GM21576 (cell line): ENCODE data around the gene SLIT3.

ENCODE experiments used
- ATAC-seq: cut with Tn5 transposase; IDR thresholded peaks from one replicate; pipeline ENCODE4 v1.9.1; 2021; ENCODE audit warnings: mild to moderate bottlenecking, moderate library complexity; ENCODE audit not compliant: unreplicated experiment

Gene SLIT3

DNA sequence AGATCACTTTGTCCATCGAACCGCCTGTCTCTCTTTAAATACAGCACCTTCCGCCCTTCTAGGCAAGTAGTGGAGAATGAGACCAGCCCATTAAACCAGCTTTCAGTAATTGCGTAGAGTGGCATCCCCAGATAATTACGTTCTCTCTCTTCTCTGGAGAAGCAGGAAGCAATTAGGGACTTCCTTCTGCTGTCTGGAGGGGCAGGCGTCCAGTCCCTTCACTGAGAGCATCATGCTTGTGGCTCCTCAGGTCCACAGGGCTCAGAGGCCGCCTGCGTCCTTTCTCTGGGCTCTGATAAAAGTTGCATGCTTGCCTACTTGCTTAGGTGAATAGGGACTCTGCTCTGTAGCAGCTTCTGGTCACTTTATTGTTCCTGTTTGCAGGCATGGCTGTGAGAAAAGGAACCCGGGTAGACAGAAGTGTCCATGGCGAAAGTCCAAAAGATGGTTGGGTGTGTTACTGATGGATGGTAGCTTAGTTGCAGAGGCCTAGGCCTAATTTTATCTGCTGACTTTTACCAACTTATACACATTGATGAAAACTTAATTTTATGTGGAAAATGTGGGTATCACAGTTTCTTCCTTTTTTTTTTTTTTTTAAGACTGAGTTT, 422.7 kb downstream of the SLIT3 start:
- no peak for ATAC-seq

DNA sequence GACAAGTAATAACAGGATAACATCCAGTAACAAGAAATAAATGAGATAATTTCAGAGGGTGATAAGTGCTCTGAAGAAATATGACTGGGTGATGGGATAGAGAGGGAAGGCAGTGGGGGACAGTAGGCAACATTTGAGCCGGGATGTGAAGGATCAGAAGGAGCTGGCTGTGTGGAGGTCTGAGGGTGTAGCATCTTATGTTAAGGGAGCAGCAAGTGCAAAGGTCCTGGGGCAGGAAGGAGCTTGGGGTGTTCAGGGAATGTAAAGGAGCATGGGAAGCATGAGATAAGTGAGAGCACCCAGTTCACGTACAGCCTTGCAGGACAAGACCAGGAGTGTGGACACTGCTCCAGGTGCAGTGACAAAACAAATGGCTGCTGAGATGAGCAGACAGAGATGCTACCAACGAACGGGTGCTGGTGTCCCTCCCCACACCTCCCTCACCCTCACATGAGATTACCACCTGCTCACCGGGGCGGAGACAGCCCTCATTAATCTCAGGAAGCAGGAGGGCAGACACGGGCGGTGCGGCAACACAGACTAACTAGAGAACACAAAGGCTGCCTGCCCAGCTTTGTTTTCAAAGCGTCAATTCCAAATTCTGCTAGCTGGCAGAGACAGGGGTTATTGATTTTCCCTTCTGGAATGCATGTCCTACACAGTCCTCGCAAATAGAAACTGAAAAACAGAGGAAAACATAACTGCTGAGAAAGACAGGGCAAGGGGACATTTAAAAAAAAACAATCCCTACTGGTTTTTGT, 423.6 kb downstream of the SLIT3 start:
- no peak for ATAC-seq

DNA sequence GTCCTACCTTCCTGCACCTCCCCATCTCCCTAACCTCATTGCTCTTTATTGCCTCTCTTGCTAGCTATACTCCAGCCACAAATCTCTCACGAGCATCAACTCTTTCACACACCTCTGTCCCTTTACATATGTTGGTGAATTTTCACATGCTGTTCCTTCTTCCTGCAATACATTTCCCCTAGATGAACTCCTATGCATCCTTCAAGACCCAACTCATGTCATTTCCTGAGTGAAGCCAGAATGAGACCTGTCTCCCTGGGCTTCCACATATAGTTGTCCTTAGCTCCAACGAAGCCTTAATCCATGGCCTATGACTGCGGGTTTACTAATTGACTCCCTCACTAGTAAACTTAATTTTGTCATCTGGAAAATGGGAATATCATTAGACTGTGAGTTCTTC, 424.5 kb downstream of the SLIT3 start:
- ATAC-seq: no peak

DNA sequence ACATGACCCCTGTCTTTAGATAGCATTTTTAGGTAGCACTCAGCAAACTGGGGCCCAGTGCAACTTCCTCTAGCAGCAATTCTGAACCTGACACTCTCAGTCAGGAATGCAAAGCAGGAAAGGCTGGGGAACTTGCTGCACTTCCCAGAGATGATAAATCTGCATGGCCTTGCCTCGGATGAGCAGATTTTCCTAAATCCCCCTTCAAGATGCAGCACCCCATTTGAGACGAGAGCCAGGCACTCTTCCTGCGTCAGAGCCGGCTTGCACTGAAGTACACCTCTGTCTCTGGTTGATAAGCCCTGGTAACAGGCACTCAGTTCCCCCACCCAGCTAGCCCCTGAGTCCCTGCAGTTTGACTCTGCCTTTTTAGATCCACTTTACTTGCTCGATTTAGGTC, 425.1 kb downstream of the SLIT3 start:
- no peak for ATAC-seq

DNA sequence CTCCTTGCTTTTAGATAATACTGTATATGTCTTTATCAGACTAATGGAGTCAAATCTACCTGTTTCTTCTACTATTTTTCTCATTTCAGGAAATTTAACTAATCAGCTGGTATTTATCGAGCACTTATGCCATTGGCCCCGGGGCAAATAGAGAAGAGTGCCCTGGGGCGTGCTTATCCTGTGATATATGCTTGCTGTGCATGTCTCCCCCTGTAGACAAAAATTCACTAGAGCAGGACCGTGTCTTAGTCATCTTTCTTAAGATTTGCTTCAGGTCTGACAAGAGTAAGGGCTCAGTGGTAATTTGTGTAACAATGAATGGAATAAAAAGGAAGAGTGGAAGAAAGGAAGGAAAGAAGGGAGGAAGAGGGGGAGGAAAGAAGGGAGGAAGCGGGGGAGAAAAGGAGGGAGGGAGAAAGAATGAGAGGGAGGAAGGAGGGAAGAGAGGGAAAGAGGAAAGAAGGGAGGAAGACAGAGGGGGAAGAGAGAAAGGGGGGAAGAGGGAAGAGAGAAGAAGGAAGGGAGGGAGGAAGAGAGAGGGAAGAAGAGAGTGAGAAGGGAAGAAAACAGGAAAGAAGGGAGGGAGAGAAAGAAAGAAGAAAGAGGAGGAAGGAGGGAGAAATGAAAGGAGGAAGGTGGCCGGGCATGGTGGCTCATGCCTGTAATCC, 426.1 kb downstream of the SLIT3 start:
- no peak for ATAC-seq

DNA sequence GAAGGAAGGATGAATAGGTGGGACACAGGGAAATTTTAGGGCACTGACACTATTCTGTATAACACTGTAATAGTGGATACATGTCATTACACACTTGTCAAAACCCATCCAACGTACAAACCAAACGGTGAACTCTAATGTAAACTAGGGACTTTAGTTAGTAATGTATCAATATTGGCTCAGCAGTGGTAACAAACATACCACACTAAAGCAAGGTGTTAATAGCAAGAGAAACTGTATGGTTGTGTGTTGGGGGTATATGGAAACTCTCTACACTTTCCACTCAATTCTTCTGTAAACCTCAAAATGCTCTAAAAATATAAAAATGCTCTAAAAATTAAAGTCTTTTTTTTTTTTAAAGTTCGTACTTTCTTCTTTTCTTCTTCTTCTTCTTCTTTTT, 428.7 kb downstream of the SLIT3 start:
- no peak for ATAC-seq

DNA sequence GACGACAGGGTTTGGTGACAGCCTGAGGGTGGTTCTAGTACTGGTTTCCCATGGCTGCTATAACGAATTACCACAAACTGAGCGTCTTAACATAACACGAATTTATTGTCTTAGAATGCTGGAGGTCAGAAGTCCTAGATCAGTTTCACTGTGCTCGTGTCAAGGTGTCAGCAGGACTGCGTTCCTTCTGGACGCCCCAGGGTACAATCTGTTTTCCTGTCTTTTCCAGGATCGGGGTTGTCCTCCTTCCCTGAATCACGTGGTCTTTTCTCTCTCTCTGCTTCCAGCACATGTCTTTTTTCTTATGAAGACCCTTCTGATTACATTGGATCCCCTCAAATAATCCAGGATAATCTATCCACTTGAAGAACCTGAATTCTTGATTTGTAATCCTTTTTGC, 430.0 kb downstream of the SLIT3 start:
- ATAC-seq: no peak

DNA sequence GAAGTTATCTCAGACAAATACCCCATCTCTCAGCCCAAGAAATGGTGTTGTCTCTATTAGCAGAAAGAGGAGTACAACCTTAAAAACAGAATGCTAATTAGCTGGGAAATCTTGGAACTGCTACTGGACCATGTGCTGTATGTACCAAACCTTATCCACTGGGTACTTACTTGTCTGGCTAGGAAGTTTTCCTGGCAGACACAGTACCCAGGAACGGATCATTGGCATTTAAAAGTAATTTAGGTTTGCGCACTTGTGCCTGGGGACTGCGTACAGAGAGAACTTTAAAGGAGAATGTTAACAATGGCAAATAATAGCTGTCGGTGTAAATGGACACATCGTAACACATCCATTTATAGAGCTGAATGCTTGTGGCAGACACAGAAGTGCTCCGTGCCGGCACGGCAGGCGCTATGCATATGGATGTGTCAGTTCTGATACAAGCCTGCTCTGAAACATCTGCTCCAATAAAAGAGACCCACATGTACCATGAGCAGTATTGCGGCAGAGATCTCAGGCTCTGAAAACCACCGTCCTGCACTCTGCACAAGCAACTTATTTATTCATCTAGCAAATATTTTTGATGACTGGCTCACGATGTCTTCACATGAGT, 431.2 kb downstream of the SLIT3 start:
- ATAC-seq: no peak

DNA sequence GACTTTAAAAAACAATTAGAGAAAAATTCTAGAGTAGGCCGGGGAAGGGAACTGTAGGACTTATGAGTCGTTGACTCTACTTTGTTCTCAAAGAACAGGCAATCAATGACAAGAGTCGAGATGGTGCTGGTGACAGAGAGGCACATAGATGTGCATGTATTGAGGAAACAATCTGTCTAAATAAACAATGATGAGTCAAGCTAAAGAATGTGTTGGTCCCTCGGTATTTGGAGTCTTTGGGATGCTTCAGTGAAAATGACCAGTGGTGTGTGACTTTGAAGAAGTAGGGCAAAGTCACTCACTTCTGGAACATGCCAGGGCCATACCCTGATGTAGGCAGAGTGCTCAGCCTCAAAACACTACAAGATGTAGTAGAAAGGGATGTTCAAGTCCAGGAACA, 433.7 kb downstream of the SLIT3 start:
- ATAC-seq: no peak

DNA sequence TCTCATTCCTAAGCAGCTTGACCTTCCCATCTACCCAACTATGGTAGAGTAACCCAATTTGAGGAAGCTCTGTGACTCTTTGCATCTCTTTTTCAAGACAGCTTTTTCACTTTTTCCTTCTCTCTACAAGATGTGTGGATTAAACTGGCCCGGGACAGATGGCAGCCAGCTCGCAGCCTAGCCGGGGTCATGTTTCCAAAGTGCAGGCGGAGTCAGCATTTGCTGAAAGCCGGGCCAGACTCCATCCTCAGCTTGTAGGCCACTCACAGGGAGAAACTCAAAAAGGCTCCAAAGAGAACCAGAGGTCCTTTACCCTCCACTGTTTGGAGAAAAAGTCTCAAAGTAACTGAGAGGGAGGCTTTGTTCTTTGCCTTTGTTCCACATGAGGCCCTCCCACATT, 435.0 kb downstream of the SLIT3 start:
- no peak for ATAC-seq

DNA sequence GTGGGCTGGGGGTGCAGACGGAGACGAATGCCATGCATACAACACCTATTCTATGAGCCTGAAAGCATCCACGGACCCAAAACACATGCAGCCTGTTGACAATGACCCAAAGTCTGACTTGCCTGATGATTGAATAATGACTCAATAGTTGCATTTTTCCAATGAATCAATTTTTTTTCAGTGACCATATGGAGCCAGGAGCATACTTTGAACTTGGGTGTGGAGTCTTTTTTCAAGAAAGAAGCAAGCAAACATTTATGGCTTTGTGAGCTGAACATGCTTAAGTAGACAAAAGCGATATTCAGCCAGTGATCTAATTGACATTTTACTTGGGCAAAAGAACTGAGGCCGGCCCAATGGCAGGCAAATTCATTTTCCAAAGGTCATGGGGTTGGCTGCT, 437.9 kb downstream of the SLIT3 start:
- no peak for ATAC-seq

DNA sequence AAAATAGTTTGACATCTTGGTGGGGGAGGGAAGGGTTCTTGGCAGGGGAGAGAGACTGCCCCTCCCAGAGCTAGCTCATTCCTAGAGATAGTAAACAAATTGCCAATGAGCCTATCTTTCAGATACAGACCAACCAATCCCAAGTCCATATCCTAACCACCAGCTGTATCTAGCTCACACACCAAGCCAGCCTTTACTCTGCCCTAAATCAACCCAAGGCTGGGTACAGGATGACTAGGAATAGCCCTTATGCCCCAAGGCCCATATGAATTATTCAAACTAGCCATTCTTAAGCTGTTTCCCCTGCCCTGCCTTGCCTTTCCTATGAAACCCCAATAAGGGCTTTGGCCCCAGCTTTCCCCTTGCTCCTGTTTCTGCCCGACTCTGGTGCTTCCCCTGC, 440.4 kb downstream of the SLIT3 start:
- ATAC-seq: no peak

DNA sequence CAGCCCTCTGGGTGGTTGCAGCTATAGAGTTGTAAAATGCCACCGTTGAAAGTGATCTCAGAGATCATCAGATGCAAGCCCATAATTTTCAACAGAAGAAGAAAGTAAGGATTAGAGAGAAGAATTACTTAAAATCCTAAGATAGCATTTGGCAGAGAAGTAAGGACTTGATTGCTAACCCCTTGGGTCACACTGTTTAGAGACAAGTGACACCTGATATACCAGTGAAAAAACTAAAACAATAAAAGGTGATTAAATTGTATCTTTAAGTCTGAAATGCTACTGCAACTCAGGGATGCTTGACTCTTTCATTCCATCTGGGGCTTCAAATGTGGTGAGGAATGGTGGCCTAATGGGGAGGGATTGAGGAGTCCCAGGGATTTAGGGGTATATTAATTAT, 440.9 kb downstream of the SLIT3 start:
- no peak for ATAC-seq

DNA sequence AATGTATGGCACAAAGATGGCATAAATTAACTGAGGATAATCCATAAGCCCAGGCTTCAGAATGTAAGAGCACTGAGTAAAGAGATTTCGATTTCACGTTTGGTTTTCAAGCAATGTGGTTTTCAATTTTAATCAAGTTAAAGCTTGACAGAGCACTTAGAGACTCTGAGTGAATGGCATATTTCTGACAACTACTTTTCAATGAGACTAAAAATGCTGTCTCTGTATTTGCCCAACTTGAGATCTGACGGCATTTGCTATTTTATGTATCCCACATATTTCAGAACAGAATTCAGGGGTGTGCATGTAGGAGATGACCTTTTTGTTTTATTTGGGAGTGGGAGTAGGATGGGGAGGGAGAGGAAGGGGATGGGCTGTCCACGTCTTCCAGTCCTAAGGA, 441.5 kb downstream of the SLIT3 start:
- no peak for ATAC-seq

DNA sequence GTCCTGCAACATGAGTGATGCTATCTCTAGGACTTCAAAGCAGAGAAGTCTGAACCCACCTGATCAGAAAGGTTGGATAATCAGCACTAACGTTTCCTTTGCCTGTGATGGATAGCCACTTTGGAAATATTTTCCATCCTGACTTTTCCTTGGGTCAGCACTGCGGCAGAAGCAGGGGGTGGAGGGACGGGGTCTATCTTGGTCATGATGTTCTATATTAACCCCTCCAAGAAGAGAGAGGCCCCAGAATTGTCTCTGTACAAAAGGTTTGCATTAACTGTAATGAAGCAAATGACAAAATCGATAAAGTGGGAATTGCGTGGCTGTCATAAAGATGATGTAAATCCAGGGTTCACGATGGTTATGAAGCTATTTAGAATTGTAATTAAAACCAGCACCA, 441.9 kb downstream of the SLIT3 start:
- no peak for ATAC-seq

DNA sequence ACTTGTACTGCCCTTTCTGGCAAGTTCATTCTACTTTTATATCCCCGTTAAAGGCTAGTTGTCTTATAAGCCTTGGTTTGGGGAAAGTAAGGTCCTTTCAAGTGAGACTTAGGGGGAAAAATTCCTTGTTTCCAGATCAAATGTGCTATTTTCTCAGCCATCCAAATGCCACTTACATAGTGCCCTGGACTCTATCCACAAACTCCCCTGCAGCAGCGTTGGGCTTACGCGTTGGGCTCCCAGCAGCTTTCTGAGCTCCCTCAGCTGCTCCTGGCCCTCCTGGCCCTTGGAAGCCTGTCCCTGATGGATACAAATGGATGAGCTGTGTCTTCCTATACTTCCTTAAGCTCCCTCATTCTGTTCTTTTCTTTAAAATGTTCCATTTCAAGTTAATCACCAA, 442.6 kb downstream of the SLIT3 start:
- ATAC-seq: no peak

DNA sequence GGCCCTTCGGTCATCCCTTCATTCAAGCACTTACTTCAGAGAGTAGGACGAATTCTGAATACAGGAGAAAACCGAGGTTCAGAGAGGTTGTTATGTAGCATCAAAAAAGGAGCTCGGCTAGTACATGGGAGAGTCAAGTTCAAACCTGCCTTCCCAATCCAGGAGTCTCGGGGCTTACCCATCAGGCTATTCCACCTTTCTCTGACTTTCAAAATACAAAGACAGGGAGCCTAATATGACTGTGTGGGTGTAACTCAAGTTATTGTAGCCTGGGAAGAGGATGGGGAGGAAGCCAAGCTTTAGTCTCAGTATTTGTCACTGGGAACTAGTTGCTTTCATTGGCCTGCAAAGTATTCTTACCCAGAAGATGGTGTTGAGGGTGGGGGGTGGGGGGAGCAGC, 447.0 kb downstream of the SLIT3 start:
- no peak for ATAC-seq

DNA sequence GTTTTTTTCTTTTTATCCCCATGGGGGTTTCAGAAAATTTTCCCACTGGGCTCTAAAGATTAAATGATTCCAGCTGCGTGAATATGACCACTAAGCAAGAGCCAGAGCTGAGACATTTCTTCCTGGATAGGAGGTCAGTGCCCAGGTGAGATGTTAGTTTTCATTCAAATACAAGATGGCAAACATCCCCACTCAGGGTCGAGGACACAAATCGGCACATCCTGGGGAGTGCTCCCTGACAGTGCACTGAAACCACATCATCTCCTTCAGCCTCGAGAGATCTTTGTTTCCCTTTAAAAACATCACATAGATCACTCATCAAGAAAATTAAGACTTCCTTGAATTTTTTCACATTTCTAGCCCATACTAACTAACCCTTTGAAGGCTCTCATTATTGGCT, 448.6 kb downstream of the SLIT3 start:
- no peak for ATAC-seq

DNA sequence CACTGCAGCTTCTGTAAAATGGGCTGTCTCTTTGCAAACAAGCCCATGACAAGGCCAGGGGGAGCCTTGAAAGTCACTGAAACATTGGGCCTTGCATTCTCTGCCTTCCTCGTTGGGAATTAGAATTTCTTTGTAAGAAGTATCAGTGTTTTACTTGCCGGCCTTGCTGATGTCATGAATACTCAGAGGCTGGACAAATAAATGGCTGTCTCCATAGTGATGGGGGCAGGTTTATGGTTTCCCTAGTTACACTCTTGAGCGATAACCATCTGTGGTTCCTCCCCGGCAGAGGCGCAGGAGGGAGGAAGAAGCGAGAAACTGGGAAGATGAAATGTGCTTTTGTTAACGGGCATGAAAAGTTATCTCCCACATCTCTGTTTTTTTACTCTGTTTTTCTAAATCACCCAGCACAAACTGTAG, 449.0 kb downstream of the SLIT3 start:
- no peak for ATAC-seq

DNA sequence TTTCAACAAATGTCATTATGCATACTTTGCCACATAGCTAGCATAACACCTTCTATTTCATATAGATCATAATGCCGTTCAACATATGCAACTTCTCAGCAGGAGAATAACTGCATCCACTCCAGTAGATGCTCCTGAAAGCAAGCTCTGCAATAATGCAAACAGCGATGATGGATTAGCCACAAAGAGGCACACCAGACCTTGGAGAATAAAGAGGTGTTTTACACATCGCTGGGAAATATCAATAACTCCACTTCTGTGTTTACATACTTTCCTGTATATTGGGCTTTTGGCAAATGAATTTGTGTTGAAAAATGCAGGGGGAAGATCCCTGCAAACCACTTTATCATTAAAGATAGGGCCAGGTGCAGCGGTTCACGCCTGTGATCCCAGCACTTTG, 450.3 kb downstream of the SLIT3 start:
- ATAC-seq: no peak

DNA sequence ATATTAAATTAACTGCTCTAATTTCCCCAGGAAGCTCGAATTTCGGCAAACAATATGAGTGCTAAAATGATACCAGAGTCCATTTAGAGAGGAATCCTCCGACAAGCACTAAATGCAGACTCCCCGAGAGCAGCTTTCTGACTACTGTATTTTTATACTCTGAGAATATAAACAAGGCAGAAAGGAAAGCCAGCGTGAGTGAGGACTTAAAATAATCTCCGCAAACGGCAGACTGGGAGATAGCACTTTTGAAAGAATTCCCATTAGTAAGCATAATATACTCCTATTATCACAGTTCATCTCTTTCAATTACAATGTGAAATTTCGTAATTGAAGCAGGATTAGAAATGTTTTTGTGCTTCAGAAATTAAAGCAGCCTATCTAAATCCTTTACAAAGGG, 452.4 kb downstream of the SLIT3 start:
- ATAC-seq: no peak

DNA sequence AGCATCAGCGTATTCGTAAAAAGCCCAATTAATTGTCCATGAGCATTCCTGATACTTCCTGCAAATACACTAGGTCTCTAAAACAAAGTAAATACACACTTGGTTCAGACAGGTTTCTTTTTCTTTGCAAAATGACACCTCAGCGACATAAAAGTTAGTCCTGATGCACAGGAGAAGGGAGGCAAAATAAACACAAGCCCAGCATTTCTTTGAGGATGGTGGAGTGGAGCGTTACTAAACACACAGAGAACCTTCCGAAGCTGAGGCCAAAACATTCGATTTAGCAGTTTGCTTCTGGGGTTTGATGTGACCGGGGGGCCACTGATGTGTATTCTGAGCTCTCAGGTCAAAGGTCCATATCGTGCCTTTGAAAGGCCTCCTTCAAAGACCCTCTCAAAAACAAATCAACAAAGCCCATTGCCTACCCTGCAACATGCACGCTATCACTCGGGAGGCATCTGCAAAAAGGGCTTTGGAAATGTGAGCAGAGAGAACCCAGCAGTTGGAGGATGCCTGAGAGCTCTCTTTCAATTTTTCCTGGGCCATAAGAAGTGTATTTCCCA, 453.3 kb downstream of the SLIT3 start:
- ATAC-seq: no peak
